Ishikawa (cell line): Measurements from ENCODE around the gene TRPV5.

Experiments used
- CEBPB ChIP-seq: IDR thresholded peaks from 2 replicates; pipeline ENCODE4 v1.6.1; 2012
- CREB1 ChIP-seq: IDR thresholded peaks from 2 replicates; pipeline ENCODE4 v1.6.1; 2012; ENCODE audit warnings: low read depth
- EGR1 ChIP-seq: IDR thresholded peaks from 2 replicates; pipeline ENCODE4 v1.6.1; 2012
- EP300 ChIP-seq: IDR thresholded peaks from 2 replicates; pipeline ENCODE4 v1.6.1; 2012; ENCODE audit warnings: borderline replicate concordance
- FOXM1 ChIP-seq: IDR thresholded peaks from 2 replicates; pipeline ENCODE4 v1.6.1; 2012; ENCODE audit warnings: low read depth, borderline replicate concordance
- NFIC ChIP-seq: IDR thresholded peaks from 2 replicates; pipeline ENCODE4 v1.6.1; 2012
- RAD21 ChIP-seq: IDR thresholded peaks from 2 replicates; pipeline ENCODE4 v1.6.1; 2012; ENCODE audit warnings: low read depth
- TAF1 ChIP-seq: IDR thresholded peaks from 2 replicates; pipeline ENCODE4 v1.6.1; 2012; ENCODE audit warnings: low read depth, mild to moderate bottlenecking
- TCF12 ChIP-seq: IDR thresholded peaks from 2 replicates; pipeline ENCODE4 v1.6.1; 2012; ENCODE audit warnings: low read depth
- TEAD4 ChIP-seq: IDR thresholded peaks from 2 replicates; pipeline ENCODE4 v1.6.1; 2012
- YY1 ChIP-seq: IDR thresholded peaks from 2 replicates; pipeline ENCODE4 v1.6.1; 2012; ENCODE audit warnings: low read depth
- ZBTB7A ChIP-seq: IDR thresholded peaks from 2 replicates; pipeline ENCODE4 v1.6.1; 2012; ENCODE audit warnings: low read depth
- TF ChIP-seq, protein P1 (sequence below): IDR thresholded peaks from 2 replicates; pipeline ENCODE4 v1.6.1; 2012
- TF ChIP-seq, protein P2 (sequence below): IDR thresholded peaks from 2 replicates; pipeline ENCODE4 v1.6.1; 2012; ENCODE audit warnings: low read depth, mild to moderate bottlenecking
- TF ChIP-seq, protein P3 (sequence below): IDR thresholded peaks from 2 replicates; pipeline ENCODE4 v1.6.1; 2012

Gene TRPV5

DNA sequence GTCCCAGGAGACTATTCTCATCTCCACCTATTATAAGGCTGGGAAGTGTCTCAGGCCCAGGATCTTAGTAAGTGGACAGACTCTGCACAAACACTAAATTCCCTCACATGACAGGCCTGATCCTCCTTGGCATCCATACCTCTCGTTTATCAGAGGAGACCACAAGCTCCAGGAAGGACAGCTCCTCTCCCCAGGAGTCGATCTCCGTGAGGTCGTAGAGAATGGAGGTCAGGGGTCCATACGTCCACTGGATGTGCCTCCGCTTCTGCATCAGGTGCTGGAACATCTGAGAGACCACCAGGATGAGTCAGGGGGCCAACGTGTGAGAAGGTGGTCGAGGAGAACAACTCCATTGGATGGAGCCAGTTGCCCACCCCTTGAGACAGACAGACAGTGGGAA lies 5.6 kb downstream of the TRPV5 start:
- TF ChIP-seq TCF12, result no peak
- TF ChIP-seq FOXM1, result no peak
- TF ChIP-seq, protein P1, sequence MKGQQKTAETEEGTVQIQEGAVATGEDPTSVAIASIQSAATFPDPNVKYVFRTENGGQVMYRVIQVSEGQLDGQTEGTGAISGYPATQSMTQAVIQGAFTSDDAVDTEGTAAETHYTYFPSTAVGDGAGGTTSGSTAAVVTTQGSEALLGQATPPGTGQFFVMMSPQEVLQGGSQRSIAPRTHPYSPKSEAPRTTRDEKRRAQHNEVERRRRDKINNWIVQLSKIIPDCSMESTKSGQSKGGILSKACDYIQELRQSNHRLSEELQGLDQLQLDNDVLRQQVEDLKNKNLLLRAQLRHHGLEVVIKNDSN, result no peak
- no peak for TF ChIP-seq CREB1
- TF ChIP-seq ZBTB7A, result no peak
- no peak for TF ChIP-seq EP300
- TF ChIP-seq TEAD4, result no peak
- no peak for TF ChIP-seq YY1
- TF ChIP-seq TAF1, result no peak
- no peak for TF ChIP-seq RAD21
- TF ChIP-seq, protein P2, sequence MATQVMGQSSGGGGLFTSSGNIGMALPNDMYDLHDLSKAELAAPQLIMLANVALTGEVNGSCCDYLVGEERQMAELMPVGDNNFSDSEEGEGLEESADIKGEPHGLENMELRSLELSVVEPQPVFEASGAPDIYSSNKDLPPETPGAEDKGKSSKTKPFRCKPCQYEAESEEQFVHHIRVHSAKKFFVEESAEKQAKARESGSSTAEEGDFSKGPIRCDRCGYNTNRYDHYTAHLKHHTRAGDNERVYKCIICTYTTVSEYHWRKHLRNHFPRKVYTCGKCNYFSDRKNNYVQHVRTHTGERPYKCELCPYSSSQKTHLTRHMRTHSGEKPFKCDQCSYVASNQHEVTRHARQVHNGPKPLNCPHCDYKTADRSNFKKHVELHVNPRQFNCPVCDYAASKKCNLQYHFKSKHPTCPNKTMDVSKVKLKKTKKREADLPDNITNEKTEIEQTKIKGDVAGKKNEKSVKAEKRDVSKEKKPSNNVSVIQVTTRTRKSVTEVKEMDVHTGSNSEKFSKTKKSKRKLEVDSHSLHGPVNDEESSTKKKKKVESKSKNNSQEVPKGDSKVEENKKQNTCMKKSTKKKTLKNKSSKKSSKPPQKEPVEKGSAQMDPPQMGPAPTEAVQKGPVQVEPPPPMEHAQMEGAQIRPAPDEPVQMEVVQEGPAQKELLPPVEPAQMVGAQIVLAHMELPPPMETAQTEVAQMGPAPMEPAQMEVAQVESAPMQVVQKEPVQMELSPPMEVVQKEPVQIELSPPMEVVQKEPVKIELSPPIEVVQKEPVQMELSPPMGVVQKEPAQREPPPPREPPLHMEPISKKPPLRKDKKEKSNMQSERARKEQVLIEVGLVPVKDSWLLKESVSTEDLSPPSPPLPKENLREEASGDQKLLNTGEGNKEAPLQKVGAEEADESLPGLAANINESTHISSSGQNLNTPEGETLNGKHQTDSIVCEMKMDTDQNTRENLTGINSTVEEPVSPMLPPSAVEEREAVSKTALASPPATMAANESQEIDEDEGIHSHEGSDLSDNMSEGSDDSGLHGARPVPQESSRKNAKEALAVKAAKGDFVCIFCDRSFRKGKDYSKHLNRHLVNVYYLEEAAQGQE, result no peak
- TF ChIP-seq CEBPB, result no peak
- TF ChIP-seq, protein P3, sequence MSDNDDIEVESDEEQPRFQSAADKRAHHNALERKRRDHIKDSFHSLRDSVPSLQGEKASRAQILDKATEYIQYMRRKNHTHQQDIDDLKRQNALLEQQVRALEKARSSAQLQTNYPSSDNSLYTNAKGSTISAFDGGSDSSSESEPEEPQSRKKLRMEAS, result no peak
- no peak for TF ChIP-seq EGR1

DNA sequence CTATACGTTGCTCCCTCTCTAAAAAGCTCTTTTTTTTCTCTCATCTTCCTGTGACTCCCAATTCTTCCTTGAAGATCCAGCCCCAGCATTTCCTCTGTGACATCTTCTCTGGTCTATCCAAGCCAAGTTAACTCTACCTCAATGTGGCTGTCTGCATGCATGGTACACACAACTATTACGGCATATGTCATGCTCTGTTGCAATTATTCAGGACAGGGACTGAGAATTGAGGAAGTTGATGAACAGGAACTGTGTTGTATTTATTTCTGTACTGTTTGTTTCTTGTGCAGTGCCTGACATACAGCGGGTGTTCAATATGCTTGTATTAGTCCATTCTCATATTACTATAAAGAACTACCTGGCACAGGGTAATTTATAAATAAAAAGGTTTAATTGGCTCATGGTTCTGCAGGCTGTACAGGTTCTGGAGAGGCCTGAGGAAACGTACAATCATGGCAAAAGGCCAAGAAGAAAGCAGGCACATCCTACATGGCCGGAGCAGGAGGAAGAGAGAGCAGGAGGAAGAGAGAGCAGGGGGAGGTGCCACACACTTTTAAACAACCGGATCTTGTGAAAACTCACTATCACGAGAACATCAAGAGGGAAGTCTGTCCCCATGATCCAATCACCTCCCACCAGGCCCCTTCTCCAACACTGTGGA lies 6.3 kb downstream of the TRPV5 start:
- TF ChIP-seq RAD21, result no peak
- TF ChIP-seq CREB1, result no peak
- TF ChIP-seq ZBTB7A, result no peak
- TF ChIP-seq NFIC, result no peak
- no peak for TF ChIP-seq EP300
- no peak for TF ChIP-seq TCF12
- TF ChIP-seq, protein P3, result no peak
- TF ChIP-seq, protein P1, result no peak
- TF ChIP-seq FOXM1, result no peak
- no peak for TF ChIP-seq YY1
- no peak for TF ChIP-seq TAF1
- no peak for TF ChIP-seq CEBPB
- no peak for TF ChIP-seq TEAD4
- TF ChIP-seq EGR1, result no peak
- TF ChIP-seq, protein P2, result no peak

DNA sequence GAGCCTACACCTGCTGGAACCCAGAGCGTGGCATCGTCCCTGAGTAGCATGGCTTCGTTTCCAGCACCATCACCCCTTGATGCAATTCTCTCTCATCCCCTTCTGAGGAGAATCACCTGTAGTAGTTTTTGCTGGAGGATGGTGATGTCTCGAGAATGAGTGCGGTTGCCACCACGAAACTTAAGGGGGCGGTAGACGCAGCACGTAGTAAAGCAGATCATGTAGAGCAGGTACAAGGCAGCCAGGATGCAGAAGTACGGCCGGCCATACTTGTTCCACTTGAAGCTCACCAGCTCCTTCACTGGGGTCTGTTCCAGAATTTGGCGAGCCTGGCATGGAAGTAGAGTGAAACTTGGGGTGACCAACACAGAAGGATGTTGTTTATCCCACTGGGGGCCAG lies 8.1 kb downstream of the TRPV5 start:
- TF ChIP-seq EGR1 (no peak), NFIC (no peak), TEAD4 (no peak), EP300 (no peak), ZBTB7A (no peak), FOXM1 (no peak), CEBPB (no peak), YY1 (no peak), TCF12 (no peak), RAD21 (no peak; the same call in 1 of the 2 replicates), TAF1 (no peak), CREB1 (no peak)
- TF ChIP-seq, protein P2, result no peak
- TF ChIP-seq, protein P3, result no peak
- TF ChIP-seq, protein P1, result no peak; the same call in 1 of the 2 replicates
